ENCODE results near the gene RXFP1.

GRCh38 chr4:158622251-158622650 is 100.6 kb downstream of the RXFP1 start:
- TF ChIP-seq CTCF (IDR thresholded peaks at IDR 0.05; ENCODE audit: poor library complexity, severe bottlenecking), result no peak
- TF ChIP-seq EZH2 (IDR thresholded peaks at IDR 0.05; ENCODE audit: borderline replicate concordance, insufficient read depth, low read length, poor library complexity, severe bottlenecking), result no peak
- TF ChIP-seq, protein P1, sequence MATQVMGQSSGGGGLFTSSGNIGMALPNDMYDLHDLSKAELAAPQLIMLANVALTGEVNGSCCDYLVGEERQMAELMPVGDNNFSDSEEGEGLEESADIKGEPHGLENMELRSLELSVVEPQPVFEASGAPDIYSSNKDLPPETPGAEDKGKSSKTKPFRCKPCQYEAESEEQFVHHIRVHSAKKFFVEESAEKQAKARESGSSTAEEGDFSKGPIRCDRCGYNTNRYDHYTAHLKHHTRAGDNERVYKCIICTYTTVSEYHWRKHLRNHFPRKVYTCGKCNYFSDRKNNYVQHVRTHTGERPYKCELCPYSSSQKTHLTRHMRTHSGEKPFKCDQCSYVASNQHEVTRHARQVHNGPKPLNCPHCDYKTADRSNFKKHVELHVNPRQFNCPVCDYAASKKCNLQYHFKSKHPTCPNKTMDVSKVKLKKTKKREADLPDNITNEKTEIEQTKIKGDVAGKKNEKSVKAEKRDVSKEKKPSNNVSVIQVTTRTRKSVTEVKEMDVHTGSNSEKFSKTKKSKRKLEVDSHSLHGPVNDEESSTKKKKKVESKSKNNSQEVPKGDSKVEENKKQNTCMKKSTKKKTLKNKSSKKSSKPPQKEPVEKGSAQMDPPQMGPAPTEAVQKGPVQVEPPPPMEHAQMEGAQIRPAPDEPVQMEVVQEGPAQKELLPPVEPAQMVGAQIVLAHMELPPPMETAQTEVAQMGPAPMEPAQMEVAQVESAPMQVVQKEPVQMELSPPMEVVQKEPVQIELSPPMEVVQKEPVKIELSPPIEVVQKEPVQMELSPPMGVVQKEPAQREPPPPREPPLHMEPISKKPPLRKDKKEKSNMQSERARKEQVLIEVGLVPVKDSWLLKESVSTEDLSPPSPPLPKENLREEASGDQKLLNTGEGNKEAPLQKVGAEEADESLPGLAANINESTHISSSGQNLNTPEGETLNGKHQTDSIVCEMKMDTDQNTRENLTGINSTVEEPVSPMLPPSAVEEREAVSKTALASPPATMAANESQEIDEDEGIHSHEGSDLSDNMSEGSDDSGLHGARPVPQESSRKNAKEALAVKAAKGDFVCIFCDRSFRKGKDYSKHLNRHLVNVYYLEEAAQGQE (IDR thresholded peaks at IDR 0.05; ENCODE audit: borderline replicate concordance), result no peak
- no peak for TF ChIP-seq RAD21 (conservative IDR thresholded peaks at IDR 0.05)

Data from neural cell (in vitro differentiated cells).